HG03025 (cell line): Measurements from ENCODE around the gene PSG7.
"Not testable (repeated sequence)": the region's sequence is repeated elsewhere in the genome, so short reads cannot be mapped to it uniquely, and the experiment has no call there.

ENCODE experiments used
- ATAC-seq: cut with Tn5 transposase; IDR thresholded peaks from one replicate; pipeline ENCODE4 v1.9.1; 2021; ENCODE audit warnings: mild to moderate bottlenecking, moderate library complexity; ENCODE audit not compliant: unreplicated experiment, low FRiP score

PSG7 gene

DNA sequence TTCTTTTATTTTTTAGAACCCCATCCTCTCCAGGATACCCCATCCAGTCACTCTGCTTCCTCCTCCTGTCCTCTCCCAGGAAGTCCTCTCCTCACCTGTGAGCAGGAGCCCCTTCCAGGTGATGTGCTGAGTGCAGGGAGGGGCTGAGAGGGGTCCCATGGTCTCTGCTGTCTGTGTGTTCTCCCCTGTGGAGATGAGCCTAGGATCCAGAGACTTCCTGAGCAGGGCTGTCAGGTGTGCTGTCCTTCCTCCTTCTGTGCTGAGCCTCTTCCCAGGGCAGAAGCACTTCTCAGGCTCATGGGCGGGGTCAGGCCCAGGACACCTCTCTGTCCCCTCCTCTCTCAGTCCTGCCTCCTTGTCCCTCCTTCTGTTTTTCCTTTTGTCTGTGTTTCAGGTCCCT lies 19.4 kb downstream of the PSG7 start, which contains the start of gene PSG6:
Gene PSG6, minus strand, starts transcription at position 261 of the 400 bp plus-strand sequence. Its CDS starts 102 bp downstream, at position 159.
- ATAC-seq, result not testable (repeated sequence)

DNA sequence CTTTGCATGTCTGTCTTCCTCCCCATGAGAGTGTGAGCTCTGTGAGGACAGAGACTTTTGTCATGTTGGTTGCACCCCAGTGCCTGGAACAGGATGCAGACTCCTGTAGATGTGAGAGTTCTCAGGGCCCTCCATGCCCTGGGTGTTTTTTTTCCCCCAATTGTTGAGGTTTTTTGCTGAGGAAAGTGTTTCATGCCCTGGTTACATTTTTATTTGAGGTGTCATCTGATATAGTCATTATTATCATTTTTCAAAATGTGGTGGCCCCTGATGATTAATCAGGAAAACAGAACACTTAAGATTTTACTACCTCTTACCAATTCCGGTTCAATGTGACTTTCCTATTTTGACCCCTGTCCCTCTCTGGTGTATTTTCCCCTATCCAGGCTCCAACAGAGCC lies 20.1 kb downstream of the PSG7 start:
- not testable (repeated sequence) for ATAC-seq

DNA sequence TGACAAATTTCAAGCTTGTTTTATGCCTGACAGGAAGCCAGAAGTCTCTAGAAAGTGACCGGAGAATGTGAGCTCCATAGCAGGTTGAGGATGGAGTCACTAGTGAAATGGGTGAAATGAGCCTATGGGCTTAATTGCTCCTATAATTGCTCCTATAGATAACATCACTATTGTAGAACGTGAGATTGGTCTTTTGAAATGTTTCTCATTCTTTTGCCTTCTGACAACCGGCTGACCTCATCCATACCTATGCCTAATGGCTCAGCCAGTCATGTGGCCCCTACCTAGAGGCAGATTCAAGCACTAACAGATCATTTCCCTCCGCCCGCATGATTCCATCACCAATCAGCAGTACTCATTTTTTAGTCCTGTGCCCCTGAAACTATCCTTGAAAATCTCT lies 23.5 kb downstream of the PSG7 start:
- not testable (repeated sequence) for ATAC-seq

DNA sequence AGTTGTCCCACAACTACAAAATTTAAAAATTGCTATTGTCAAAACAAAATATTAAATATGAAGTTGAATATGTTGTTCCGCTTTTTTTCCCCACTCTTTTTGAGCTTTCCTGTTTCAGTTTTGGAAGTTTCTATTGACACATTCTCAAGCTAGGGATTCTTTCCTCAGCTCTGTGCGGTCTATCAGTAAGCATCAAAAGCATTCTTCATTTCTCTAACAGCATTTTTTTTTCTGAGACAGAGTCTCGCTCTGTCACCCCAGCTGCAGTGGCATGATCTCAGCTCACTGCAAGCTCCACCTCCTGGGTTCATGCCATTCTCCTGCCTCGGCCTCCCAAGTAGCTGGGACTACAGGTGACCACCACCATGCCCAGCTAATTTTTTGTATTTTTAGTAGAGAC lies 24.1 kb downstream of the PSG7 start:
- not testable (repeated sequence) for ATAC-seq

DNA sequence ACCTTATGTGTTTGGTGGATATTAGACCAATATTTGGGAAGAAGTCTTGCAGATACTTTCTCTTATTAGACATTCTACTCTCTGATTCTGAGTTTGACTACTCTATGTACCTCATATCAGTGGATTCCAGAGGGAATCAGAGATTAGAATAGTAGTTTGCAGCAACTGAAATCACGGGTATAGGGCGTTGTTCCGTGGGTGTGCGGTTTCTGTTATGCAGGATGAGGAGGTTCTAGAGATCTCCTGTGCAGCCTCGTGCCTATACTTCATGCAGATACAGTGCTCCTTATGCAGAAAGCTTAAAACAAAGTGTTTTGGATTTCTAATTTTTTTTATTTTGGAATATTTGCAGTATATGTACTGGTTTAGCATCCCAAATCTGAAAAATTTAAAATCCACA lies 25.3 kb downstream of the PSG7 start:
- ATAC-seq, result not testable (repeated sequence)

DNA sequence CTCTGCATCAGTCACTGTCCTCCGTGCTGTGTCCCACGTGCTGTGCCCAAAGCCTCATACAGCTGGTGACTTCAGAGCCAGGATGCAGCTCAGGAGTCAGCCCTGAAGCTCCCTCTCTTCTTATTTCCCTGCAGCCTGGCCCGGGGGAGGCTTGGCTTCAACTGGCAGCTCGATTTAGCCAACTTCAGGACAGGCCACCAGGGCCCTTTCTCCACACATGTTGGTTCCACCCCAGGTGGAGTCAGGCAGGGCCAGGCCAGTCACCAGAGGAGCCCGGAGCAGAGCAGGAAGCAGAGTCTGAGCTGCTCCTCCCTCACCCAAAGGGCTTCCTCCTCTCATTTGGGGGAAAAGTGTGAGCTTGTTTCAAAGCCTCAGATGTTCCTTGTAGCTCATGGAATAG lies 30.8 kb downstream of the PSG7 start:
- not testable (repeated sequence) for ATAC-seq

DNA sequence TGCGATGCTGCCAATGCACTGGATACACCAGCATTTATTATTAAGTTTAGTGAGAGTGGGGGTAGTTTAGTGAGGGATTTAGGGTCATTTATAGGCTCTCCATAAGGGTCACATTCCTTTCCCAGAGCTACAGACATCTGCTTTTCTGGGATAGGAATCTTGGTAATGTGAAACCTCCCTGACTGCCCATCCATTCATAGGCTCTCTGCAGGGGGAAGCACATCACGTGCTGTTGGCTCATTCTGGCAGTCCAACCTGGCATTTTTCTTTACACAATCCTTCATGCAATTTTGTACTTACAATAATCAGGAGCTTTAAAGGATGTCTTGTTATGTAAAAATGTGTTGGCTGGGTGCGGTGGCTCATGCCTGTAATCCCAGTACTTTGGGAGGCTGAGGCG lies 36.4 kb downstream of the PSG7 start:
- ATAC-seq, result not testable (repeated sequence)

DNA sequence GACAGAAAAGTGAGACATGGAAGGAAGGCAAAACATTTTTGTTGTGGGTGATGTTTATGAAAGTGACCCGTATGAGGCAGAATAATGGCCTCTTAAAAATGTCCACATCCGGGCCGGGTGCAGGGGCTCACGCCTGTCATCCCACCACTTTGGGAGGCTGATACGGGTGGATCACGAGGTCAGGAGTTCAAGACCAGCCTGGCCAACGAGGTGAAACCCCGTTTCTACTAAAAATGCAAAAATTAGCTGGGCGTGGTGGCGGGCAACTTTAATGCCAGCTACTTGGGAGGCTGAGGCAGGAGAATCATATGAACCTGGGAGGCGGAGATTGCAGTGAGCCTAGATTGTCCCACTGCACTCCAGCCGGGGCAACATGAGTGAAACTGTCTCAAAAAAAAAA lies 37.3 kb downstream of the PSG7 start:
- ATAC-seq, result not testable (repeated sequence)

DNA sequence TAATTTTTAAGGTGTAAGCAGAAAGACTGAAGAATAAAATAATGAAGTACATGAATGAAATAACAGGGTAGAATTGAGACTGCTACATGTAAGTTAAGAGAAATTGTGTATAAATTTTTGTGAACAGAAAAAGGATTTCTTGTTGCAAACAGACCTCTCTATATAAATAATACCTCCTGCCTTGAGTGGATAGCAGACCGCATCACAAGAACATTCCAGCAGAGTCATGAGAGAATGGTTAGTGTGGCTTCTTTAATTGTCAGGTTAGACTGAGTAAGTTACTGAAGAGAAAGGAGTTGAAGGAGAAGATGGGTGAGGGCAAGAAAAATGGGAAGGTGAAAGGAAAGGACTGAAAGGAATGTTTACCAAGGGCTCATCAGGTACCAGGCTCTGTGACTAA lies 37.9 kb downstream of the PSG7 start:
- ATAC-seq, result not testable (repeated sequence)

DNA sequence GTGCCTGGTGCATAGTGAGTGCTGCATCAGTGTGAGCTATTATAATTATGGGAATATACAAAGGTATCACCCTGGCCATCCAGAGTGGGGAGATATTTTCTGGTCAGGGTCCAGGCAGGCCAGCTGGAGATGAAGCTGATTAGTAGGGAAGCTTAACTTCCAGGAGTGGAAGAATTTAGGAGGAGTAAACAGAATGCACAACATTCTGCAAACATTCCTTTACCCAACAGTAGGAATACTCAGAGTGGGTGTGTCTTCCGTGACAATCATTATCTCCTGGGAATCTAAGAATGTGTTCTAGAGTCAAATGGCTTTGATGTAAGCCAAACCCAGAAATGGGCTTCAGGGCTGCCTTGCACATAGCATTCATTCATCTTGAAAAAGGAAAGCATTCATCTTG lies 38.4 kb downstream of the PSG7 start:
- not testable (repeated sequence) for ATAC-seq

DNA sequence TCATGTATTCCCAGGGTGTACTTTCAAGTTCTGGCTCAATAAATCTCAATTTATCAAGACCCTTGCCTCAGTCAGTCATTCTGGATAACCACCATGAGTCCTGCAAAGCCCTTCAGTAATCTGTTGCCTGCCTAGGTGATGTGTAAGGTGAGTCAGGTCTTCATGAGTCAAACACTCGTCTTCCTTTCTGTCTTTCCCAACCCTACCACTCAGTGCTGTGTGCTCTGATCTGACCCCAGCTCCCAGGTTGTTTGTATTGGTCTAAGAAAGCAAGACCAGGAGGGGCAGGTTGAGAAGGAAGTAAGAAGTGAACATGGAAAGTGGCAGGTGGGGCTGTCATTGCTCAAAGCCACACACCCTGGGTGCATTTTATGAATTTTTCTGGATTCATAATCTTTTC lies 39.3 kb downstream of the PSG7 start:
- ATAC-seq, result not testable (repeated sequence)

DNA sequence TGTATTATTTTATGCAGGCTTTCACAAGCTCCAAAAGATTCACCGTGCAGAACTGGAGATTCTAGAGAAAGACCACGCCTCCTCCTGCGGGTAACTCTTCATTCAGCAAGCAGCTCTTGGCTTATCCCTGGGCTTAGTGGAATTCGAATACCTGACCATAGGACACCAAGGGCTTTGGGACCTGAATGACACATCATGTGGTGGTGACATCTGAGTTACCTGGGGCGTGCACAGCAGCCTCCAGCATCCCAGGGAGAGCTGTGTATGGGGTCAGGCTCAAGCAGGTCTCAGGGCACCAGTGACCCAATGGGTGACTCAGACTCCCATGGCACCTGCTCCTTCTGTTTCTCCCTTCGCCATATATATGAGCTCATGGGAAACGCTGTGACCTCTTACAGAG lies 46.6 kb downstream of the PSG7 start:
- not testable (repeated sequence) for ATAC-seq

DNA sequence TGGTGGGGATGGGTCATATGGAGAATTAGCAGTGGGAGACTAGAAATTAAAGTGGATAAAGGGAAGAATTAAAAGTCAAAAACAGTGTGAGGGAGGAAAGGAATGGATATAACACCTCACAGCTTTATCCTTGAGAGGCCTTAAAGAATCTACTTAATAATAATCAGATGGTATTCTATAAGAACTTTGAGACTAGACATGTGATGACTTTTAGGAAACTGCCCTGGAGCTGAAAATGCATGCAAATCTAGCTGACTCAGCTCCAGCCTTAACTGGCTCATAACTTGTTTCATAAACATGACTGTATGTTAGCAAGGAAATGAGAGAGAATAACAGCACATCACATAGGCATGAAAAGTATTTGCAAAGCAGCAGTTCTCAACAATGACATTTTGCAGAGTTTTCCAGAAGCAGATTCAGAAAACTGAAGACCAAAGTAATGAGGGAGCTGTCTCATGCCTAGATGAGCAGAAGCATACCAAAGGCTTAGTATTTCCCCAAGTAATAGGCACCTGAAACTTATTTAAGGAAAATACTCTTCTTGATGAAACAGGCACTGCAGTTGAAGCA lies 49.0 kb downstream of the PSG7 start:
- ATAC-seq, result not testable (repeated sequence)

DNA sequence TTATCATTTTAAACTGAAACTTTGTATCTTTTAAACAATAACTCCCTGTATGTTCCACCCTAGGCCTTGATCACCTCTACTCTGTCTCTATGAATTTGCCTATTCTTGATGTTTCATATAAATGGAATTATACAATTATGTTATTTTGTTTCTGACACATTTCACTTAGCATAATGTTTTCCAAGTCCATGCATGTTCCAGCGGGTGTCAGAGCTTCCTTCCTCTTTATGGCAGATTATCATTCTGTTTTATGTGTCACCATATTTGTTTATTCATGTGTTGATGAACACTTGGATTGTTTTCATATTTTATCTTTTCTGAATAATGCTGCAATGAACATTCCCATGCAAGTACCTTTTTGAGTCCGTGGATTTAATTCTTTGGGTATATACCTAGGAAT lies 54.3 kb downstream of the PSG7 start:
- ATAC-seq, result not testable (repeated sequence)

DNA sequence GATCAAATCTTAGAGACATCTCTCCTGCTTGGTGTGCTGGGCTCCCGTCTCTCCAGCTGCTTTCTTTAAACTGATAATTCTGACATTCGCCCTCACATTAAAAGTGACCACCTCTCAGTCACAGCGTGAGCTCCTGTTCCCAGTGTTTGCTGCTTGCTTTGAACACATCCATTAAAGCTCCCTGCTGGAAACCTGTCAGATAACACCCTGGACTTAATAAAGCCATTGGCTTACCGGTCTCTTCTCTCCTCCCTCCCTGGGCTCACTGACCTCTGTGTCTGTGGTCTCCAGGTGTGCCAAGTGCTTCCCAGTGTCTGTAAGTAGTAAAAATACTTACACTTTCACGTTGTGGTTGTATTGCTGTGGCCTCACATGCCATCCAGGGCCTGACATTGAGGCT lies 55.0 kb downstream of the PSG7 start:
- not testable (repeated sequence) for ATAC-seq

DNA sequence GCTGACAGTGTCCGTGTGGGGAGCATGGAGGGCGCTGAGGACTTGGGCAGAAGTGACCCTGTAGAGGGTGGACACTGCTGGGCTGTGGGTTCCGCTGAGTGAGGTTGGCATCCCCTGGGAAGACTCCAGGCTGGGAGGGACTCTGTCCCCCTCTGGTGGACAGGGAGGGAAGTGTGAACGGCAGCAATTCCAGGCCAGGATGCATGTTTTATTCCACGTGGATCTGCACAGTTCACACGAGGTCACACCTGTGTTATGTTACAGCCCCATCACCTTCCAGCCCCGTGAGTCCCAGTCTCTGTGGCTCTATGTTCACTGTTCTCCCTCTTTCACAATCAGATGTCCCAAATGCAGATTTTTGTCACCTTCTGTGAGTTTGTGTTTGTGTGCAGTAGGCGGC lies 55.7 kb downstream of the PSG7 start:
- ATAC-seq, result not testable (repeated sequence)

DNA sequence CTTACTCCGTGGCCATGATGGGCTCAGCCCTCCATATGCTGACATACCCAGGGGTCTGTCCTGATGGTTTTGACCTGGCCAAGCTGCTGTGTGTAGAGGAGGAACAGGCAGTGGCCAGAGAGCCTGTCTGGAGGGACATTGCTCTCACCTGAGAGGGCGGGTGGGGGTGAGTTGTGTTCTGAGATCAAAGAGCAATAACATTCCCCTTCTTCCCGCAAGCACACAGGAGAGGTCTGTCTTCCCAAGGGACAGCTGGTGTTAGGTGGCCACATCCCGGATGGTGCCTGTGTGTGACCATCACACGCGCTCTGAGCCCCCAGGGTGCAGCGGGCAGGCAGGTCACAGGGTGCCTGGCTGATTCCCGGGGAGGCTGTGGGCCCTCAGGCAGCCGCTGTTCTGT lies 56.4 kb downstream of the PSG7 start:
- not testable (repeated sequence) for ATAC-seq

DNA sequence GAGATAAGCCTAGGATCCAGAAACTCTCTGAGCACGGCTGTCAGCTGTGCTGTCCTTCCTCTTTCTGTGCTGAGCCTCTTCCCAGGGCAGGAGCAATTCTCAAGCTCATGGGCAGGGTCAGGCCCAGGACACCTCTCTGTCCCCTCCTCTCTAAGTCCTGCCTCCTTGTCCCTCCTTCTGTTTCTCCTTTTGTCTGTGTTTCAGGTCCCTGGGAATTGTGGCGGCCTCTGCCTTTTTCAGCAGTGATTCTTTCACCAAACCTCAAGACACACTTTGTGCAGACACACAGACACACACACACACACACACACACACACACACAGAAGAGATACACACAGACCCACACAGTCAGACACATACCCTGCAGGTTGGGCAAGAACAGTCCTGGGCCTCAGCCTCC lies 57.4 kb downstream of the PSG7 start, which contains the start of gene PSG1:
Gene PSG1, minus strand, starts transcription at position 101 of the 400 bp plus-strand sequence. CDS start 132 bp downstream, outside the sequence.
- no peak for ATAC-seq

DNA sequence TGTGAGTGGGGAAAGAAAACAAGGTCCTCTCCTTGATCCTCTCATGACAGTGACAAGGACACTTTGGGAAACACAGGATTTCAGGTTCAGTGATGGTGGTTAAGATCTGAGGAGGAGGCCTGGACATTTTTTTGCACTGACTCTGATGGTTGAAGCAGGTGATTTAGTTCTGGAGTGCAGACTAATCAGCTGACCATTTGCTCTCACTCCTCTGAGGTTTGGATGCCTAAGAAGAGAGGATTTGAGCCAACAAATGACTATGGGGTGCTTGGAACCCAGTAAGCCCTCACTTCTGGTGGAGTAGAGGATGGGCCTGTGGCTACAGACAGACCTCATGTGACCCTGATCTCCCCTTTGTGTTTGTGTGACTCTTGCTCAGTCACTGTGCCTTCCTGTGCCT lies 60.4 kb downstream of the PSG7 start:
- ATAC-seq, result not testable (repeated sequence)

DNA sequence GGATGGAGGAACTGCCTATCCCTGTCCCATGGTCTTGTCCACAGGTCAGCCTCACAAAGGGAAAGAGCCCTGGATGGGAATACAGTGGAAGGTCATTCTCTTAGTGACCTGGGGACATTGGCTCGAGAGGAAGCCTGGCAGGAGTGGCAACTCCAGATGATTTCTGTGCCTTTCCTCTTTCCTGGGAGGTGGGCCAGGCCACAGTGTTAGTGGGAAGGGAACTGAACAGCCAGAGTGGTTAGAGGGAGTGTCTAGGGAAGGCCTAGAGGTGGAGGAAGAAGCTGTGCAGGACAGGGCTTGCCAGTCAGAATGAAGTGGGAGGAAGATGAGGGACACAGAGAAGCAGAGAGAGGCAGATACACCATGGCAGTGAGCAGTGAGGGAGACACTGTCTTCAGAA lies 61.1 kb downstream of the PSG7 start:
- ATAC-seq, result not testable (repeated sequence)

DNA sequence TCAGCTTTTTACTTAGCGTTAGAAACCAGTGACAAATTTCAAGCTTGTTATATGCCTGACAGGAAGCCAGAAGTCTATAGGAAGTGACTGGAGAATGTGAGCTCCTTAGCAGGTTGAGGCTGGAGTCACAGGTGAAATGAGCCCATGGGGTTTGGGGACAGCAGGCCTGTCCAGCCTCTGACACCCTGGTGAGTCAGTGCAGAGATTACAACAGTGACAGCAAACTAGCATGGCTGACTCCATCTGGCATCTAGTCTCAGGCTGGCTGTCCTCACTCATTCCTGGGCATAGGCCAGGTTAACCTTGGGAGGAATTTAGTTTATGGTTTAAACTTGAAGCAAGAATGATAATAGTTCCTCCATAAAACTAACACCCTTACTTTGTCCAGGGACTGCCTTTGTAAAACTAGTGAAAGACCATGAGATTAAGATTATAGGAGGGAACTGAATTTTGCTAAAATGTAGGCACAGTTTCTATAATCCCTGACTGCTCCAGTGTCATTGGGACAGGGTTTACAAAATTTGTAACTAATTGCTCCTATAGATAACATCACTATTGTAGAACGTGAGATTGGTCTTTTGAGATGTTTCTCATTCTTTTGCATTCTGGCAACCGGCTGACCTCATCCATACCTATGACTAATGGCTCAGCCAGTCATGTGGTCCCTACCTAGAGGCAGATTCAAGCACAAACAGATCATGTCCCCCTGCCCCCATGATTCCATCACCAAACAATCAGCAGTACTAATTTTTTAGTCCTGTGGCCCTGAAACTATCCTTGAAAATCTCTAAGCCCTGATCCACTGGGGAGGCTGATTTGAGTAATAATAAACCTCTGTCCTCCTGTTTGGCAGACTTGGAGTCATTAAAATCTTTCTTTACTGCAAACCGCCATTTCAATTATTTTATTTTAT lies 61.9 kb downstream of the PSG7 start:
- not testable (repeated sequence) for ATAC-seq
